GM21786 (cell line): ENCODE results near the gene PARM1.
"Not testable (repeated sequence)": the region's sequence is repeated elsewhere in the genome, so short reads cannot be mapped to it uniquely, and the experiment has no call there.

Experiments
- ATAC-seq: cut with Tn5 transposase; IDR thresholded peaks from one replicate; pipeline ENCODE4 v1.9.1; 2021; ENCODE audit not compliant: unreplicated experiment

The PARM1 gene

DNA sequence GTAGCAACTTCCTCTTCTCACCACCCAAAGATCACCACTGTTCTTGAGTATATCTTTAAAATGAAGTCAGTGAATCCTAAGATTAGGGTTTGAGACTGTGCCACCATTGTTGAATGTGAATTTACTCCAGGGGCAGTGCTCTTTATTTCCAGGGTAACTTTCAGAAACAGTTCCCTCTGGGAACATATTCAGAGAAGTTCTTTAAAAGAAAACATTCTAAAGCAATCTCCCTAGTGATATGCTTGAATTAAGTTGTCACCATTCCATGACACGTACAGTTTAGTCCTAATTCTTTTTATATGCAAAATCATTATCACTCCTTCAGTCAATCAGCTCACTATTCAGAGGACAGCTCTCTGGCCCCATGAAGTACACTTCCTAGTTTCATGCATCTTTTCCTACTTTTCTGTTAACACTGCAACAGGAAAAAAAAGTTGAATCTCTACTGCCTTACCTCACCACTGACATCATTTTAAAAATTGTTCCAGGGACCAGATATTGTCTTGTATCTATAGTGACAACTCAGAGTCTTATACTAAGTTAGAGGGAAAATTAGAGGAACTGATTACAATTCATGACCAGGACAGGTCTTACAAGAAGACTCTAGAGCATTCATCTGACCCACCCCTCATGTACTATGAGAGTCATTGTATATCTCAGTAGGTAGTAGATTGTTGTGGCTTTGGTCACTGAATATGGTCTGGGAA is 49.8 kb downstream of the PARM1 start:
- no peak for ATAC-seq

DNA sequence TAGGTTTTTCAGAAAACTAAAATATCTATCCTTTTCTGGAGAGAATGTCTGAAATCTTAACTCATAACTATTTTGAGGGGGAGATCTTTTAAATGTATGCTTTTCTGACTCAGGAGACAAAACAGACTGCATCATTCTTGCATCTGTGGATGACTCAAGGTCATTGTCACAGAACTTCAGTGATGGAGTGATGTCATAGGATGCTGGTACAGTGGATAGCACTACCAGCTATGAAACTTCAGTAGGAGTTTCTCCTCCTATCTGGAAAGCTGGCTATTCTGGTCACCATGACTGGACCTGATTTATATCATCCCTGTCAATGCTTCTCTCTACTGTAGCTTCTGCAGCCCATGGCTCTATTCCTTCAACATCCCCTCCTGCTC is 50.3 kb downstream of the PARM1 start:
- no peak for ATAC-seq

DNA sequence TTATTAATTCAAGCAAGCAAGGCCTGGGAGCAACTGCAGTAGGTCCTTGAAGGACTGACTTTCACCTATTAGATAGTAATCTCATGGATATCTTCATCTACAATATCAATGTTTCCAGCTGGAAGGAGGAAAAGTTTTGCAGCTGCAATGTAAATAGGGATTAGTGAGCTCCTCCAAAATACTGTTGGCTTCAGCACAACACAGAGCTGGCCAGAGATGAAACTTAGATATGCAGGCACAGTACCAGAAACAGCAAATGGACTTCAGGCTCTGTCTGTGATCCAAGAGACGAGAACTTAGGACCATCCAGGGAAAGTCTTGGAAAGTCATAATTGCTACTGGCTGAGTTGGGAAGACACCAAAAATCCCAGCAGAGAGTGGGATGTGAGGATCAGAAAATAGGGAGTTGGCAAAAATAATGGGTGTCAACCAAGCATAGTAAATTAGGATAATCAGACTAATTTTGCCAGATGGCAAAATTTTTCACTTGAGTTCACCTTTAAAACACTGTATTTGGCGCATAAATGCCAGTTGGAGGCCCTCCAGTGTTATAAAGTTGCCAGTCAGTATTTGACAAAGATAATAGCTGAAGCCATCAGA is 57.5 kb downstream of the PARM1 start:
- no peak for ATAC-seq

DNA sequence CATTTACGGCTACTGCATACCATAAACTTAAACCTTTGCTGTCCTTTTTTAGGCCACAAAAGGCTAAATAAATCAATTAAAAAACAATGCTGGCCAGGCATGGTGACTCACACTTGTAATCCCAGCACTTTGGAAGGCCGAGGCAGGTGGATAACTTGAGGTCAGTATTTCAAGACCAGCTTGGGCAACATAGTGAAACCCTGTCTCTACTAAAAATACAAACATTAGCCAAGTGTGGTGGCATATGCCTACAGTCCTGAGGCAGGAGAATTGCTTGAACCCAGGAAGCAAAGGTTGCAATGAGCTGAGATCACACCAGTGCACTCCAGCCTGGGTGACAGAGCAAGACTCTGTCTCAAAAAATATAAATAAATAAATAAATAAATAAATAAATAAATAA is 61.5 kb downstream of the PARM1 start:
- ATAC-seq = not testable (repeated sequence)

DNA sequence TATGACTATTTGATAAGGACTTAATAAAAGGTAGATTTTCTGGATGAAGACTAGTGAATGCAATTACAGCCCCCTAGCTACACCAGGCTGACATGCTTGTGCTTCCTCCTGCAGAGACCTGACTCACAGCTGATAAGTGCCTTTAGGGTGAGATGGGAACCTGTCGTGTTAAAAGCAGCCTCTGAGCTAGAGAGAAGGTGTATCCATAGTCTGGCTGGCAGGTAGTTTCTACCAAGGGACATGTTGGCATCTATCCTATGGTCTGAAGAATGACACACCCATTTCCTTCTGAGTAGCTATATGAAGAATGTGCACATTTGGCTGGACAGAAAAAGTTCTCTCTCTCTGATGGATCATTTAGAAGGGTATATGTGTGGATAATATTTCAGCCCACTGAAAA is 64.1 kb downstream of the PARM1 start:
- no peak for ATAC-seq

DNA sequence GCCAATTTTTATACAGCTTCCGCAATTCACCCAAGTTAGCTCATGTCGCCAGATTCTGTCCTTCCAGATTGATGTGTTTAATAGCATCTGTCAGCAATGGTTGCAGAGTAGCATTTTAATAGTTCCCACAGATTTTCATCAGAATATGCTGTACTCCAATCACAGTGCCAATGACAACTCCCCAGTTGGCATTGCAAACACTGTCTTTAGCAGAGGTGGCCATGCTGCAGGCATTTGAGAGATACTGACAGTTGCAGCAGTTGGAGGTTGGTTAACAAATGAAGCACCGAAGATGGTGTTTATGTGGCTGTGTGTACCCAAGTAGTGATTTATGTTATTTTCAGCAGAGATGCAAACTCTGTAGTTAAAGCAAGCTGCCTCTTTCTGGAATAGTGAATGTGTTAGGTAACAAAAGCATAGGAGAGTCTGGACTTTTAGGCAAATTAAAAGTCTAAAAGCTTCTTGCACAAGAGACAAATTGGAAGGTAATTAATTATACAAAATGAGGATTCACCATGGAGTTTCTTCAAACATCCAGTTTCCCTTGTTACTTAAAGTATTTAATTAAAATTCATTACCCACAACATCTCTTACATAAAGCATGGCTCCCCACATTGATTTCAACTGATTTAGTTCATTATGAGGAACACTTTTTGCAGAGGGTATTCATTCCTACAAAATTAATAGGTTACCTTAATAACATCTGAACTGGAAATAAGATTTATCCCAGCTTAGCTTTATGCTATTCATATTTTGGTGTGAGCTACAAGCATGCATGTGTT is 65.2 kb downstream of the PARM1 start:
- no peak for ATAC-seq

DNA sequence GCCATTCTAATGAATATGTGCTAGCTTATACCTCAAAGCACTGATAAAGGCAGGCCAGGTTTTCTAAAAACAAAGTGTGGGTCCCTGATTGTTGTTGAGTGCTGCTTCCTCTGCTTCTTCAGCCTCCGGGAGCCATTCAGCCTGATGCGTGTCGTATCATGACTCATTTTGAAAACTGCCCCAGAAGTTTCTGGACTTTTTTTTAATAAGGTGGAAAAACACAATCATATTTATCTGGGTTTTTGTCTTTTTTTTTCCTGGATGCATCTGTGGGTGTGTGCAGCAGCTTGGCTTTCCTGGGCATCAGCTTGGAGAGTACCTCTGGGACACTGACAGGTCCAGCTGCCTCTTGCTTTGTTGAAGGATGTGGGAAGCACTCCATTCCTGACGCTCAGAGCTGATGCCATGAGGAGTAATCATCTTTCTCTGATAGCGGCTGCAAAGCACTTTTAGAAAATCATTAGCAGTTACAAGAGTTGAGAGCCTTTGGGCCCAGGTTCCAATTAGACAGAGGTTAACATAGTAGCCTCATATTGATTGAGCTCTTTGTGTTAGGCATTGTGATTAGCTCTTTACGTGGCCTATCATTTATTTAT is 66.9 kb downstream of the PARM1 start:
- ATAC-seq = no peak

DNA sequence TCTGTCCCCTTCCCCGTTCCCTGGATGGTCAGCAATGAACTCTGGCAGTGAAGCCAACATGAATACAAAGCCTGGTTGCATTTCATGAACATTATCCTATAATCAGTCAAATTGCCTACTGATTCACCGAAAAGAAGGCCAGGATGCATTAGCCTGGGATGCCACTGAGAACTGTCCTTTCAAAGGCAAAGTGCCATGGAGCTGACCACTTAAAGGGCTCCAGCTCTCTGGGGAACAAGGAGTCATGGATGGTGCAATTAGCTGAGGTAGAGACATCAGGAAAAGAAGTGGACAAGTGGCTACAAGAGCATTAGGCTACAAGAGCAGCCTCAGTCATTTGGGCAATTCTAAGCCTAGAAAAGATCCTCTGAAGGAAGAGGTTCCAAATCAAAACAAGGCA is 69.0 kb downstream of the PARM1 start:
- ATAC-seq = no peak

DNA sequence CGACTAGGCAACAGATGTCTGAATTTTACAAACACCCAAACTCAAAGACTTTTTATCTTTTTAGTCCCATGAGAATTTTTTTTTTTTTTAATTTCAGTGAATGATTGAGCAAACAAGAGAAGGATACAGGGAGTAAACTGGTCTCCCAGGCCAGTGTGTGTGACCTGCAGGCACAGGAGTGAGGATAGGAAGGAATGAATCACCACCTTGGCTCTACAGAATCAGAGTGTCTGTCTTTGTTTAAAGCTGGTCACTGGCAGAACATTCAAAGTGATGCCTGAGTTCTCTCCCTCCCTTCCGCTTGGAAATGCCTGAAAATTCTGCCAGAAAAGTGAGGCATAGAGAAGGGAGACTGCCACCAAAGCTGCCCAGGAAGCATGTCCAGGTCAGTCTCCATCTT is 69.5 kb downstream of the PARM1 start:
- no peak for ATAC-seq

DNA sequence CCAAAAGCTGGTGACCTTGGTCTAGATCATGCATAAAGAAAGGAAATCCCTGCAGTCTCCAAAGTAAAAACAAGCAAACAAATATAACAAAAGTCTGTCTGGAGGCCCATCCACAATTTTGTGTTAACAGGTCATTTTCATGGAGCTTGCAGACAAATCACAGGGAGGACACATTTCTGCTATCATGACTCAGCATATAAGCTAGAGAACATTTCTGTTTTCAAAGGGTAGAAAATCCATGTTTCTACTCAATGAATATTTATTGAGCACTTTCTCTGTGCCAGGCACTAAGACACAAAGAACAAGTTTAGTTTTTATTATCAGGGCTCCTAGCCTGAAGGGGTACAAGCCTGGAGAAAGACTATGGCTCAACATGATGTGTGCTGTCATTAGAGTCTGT is 71.1 kb downstream of the PARM1 start:
- ATAC-seq = no peak

DNA sequence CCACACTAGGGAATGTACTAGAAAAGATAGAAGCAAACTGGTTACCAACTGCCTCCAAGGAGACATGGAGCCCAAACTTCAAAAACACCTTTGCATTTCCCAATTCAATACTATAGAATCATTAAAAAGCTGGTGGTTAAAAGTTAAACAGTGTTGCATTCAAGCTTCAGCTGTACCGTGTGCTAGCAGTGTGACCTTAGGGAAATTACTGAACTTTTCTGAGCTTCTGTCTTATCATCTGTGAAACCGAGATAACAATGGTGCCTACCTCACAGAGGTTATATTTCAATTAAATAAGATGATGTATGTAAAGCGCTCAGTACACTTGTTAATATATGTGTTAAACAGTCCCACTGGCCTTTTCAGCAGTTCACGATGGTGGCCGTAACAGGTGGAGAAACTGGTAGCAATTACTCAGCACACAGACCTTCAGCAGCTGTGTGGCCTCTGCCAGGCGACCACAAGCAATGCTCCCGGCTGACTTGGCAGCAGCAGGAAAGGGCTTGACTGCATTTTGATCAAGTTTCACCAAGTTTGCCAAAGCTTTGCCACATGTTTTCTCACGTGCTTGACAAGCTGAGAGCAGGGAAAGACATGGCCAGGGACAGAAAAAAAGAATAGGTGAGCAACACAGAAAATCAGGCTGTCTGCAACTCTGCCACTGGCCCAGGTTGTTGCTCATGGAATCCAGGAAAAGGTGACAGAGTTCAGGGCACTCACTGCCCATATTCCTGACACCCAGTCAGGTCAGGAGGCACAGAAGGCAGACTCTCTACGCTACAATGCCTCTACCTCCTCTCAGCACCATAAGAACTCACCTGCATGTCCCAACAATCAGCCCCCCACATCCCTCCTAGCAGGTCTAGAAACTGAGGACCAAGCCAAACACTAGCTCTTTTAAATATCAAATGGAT is 72.1 kb downstream of the PARM1 start:
- ATAC-seq = peak; percentile 84

DNA sequence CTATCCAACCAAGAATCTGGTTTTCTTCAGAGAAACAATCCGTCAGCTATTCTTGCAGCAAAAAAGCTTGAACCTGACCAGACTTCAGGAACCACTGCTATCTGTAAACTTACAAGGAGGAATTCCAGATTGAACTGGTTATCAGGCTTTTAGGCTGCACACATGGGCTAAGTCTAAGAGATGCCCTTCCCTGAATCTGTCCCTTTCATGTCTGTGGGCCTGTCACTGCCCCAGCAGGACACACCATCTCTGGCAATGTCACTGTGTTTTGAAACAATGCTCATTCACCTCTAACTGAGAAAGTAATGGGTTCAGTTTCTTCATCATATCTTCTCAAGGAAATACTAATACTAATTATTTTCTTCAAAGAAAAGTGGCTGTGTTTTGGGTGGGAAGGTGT is 72.8 kb downstream of the PARM1 start:
- ATAC-seq = no peak

DNA sequence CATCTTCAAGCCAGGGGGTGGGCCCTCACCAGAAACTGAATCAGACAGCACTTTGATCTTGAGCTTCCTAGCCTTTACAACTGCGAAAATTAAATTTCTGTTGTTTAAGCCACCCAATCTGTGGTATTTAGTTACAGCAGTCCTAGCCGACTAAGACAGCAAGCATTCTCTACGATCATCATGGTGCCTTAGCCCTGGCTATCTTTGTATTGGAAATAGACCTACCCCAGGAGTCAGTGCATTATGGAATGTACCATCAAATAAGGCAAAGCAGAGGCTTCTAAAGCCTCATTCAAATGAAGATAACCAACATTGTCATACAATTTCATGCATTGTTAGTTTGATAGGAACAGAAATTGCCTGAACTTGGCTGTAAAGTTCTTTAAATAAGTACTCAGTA is 75.0 kb downstream of the PARM1 start:
- ATAC-seq = no peak

DNA sequence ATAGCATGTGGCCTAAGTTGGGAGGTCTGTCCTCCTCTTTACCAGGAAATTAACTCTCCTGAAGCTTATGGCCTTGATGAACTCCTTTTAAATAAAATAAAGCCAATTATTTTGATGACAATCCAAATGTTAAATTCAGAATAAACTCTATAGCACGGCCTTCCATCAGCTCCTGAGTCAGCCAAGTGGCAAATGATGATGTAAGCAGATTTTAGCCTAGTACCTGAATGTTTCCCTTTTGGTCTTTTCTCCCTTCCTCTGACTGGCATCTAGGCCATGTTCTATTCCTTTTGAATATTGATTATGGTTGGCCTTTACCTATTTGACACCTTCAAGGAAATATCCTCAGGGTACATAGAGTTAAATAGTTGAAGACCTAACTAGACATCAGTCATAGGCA is 76.2 kb downstream of the PARM1 start:
- no peak for ATAC-seq

DNA sequence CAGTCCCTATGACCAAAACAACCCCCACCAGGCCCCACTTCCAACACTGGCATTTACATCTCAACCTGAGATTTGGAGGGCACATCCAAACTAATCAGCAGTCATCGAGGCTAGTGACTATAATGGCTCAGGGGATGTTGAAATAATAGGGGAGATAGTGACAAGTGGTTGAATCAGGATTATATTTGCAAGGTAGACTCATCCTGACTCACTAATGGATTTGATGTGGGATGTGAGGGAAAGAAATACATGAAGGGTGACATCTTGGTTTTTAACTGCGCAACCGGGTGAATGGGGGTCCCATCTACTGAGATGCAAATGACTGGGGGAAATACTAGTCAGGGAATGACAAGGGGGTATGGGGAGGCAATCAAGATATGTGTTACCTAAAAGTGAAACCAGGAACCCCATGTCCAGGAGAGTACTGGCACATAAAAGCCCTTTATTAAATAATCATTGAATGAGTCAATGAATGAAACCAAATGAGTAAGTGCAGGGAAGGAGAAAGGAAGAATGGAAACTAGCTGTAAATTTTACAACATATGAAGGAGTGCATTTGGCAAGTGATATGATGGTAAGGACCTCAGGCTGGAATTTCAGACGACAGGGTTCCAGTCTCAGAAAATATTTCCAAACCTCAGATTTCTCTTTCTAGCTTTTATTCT is 78.3 kb downstream of the PARM1 start:
- no peak for ATAC-seq

DNA sequence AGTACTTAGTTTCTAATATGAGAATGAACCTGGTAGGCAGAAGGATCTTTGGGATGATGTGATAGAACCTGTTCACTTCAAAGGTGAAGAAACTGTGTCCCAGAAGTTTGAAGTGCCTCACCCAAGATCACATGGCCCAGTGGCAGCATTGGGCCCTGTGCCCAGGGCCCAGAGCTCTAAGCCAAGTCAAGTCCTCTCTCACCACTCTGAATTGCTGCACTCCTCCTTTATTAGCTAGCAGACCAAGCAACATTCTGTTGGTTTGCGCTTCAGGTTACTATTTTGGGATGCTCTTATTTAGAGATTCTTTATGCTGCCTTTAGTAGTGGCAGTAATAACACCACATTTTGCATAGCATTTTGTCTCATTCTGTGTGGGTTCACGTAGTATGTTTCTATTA is 82.7 kb downstream of the PARM1 start:
- ATAC-seq = no peak

DNA sequence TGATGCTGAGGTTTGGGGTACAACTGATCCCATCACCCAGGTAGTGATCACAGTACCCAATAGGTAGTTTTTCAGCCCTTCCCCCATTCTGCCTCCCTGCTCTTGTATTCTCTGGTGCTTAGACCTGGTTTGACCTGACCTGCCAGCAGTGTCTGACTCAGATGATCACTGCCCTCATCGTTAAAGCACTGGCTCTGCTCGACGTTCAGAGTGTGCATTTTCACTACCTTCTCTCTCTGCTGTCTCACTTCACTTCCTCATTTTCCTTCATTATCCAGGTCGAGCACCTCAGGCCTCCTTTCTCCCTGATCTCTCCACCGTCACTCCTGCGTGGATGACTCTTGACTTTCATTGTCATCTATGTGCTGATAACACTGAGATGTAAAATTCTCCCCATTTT is 83.6 kb downstream of the PARM1 start:
- ATAC-seq = no peak

DNA sequence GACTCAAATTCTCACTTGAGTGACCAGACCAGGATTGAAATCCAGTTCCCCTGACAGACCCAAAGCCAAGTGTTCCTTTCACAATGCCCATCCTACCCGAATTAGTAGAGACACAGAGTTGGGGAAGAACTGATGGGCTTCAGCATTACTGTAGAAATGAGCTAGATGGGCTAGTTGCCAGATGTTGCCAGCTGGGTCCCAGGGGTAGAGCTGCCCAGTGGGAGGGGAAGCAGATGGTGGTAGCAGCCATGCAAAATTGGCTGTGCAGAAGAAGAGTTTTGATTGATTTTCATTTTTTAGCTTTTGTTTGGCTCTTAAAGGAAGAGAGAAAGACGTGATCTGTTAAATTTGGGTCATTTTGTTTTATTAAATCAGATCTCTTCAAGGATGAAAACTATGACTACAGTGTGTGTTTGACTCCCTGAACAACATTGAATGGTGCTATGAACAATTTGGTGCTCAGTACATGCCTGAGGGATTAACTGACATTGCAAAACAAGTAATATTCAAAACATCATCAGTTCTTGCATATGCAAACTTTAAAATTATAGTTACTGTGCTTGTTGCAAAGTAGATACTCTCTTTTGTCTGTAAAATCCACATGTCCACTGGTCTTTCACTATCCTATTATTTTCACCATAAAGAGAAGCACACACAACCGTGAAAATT is 86.0 kb downstream of the PARM1 start:
- no peak for ATAC-seq

DNA sequence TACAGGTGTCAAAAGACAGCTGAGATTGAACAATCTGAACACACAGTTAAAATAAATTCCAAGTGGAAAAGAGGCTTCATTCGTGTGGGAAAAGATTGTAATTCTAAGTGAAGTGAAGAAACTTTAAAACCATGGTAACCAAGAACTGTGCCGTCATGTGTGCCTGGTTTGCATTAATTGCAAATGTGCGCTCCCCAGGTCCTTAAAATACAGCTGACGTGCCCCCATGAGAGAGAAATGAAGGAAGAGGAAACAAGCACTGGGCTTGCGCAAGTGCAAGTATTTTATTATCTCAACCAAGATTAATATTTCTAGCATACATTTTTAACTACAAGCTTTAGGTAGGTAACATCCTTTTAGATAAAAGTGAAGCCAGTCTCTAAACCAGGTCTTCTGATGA is 92.5 kb downstream of the PARM1 start:
- no peak for ATAC-seq
